GM21423 (cell line): ENCODE data around the gene SPEG.

Experiments
- ATAC-seq: cut with Tn5 transposase; IDR thresholded peaks from one replicate; pipeline ENCODE4 v1.9.1; 2021; ENCODE audit warnings: mild to moderate bottlenecking, moderate library complexity; ENCODE audit not compliant: unreplicated experiment

Gene SPEG

DNA sequence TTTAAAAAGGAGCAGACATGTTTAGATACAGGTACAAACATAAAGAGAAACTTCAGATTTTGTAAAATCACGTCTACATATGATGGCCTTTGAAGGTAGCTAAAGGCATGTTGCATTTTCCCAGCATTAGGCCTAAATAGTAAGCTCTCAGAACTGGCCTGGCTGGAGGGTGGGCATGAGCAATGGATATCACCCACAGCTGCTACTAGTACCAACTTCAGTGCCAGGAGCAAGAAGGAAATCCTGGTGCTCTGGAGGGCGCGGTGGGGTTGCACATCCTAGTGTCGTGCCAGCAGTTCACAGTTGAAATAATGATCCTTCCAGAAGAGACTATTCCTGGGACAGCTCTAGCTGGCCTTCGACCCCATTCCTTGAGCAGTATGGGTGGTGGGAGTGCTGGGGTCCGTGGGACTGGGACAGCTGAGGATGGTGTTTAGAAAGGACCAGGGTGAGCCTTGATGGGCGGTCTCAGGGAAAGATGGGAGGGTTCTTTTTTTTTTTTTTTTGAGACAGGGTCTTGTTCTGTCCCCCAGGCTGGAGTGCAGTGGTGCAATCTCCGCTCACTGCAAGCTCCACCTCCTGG is 11.6 kb upstream of the SPEG start:
- ATAC-seq, result no peak

DNA sequence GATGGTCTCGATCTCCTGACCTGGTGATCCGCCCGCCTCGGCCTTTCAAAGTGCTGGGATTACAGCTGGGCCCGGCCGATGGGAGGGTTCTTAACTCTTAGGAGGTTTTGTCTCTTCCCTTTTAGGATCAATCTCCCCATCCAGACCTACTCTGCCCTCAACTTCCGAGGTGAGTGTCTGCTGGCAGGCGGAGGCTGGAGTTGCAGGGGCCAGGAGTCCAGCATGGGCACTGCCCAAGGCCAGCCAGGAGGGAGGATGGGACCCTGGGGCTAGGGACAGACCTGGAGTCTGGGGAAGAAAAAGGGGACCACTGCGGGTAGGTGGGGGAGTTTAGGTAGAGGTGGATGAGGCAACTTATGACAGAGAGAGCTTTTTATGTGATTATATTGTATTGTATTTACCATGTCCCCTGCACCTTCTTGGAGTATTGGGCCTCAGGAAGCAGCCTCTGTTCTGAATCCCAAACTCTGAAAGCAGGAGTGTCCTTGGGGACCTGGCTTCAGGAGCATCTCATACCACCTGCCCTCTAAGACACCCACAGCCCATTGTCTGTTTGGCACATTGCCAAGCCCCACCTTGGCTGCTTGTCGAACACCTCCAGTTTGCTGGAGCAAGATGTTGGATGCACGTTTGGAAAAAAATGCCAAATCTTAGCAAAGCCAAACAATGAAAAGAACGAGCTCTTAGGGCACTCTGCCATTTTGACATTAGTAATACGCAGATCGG is 10.8 kb upstream of the SPEG start:
- no peak for ATAC-seq

GRCh38 chr2:219425238-219426067 is 9.2 kb upstream of the SPEG start:
- ATAC-seq, result no peak

DNA sequence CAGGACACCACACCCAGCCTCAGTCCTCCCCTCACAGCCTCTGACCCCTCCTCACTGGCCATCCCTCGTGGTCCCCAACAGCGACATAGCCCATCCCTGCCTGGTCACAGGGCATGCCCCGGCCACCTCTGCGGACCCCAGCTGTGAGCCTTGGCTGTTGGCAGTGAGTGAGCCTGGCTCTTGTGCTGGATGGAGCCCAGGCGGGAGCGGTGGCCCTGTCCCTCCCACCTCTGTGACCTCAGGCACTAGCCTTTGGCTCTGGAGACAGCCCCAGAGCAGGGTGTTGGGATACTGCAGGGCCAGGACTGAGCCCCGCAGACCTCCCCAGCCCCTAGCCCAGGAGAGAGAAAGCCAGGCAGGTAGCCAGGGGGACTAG is 8.6 kb upstream of the SPEG start:
- ATAC-seq, result no peak

DNA sequence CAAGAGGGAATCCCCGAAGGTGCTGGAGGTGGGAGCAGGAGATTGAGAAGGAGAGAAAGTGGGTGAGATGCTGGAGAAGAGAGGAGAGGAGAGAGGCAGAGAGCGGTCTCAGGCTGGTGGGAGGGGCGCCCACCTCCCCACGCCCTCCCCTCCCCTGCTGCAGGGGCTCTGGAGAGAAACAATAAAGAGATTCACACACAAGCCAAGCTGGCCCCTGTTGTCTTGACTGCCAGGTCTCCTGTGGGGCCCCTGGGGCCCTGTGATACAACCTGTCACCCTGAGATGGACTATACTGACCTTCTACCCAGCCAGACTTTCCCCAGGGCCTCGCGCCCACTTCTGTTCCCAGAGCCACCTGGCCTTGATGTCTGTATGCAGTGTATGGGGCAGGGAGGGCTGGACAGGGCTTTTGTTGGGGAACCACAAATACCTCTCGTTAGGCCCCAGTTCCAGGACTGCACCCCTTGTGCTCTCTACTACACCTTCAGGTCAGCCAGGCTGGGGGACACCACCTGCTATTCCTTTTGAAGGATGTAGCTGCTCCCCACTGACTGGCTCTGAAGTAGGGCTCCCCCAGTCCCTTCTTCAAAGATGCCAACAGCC is 8.0 kb upstream of the SPEG start:
- no peak for ATAC-seq

DNA sequence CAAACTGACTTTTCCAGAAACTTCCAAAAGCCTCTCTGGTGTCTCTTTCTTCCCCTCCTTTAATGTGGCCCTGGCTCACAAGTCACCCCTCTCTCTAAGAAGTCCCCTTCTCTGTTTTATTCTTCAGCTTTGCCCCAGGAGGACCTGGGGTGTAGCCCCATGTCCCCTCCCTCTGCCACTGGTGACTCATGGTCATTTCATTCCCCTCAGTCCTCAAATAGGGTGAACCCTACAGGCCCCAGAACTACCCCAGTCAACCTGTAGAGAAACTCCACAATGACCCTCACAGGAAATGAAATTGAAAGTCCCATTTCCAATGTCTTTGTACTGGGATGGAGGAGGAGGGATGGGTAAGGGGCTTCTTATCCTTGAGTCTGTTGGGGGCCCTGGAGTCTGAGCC is 6.2 kb upstream of the SPEG start:
- no peak for ATAC-seq

DNA sequence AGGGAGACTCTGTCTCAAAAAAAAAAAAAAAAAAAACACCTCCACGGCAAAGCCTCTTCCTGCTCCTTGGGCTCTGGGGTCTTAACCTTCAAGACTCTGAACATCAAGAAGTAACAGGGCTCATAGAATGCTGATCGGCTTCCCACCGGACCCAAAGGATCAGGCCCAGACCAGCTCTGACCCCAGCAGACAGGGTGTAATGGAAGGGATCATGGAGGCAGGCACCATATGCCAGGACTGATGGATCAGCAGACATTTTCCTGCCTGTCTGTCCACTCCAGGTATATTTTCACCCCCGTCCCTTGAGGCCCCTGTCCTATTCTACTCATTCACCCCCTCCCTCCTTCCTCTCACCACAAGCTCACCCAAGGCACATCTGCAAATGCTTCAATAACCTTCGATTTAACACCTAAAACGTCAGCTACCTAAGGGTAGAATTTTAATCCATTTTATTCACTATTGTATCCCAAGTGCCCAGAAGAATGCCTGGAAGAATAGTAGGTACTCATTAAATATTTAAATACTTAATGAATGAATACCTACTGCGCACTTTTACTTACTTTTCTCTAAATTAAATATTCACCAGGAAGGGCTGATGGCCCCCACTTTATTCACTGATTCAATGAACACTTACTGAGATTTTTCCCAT is 4.6 kb upstream of the SPEG start:
- no peak for ATAC-seq

DNA sequence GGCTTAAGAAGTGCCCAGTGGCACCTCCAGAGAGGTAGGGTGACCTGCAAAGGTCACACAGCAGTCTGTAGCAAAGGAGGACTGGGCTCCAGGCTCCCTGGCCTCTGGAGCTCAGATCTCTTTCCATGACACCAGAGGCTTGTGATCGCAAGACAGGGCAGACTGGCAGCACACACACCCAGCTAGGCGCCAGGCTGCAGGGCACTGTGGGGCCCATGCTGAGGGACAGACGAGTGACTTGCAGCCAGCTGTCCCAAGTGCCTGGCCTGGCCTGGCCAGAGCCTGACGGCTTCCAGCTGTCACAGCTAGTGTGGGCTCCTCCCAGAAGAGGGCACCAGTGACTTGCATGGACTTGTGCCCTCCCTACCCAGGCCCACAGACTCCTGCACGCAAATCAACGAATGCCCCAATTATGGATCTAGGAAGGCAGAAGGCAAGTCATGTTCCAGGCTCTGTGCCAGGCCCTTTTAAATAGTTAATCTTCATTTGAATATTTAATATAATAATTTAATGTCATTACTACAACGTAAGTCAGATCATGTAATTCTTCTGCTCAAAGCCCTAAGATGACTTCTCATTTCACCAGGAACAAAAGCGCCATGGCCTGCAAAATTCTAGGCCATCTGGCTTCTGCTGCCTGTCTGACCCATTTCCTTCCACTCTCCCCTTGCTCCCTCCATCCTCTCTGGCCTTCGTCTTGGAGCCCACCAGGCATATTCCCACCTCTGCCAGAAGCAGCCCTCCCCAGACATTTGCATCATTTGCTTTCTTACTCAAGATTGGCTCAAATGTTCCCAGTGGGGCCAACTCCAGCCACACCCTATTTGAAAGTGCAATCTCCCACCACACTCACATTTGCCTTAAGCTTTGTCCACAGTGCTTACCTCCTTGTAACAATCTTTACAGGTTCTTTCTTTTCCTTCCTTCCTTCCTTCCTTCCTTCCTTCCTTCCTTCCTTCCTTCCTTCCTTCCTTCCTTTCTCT is 3.7 kb upstream of the SPEG start:
- ATAC-seq, result no peak

DNA sequence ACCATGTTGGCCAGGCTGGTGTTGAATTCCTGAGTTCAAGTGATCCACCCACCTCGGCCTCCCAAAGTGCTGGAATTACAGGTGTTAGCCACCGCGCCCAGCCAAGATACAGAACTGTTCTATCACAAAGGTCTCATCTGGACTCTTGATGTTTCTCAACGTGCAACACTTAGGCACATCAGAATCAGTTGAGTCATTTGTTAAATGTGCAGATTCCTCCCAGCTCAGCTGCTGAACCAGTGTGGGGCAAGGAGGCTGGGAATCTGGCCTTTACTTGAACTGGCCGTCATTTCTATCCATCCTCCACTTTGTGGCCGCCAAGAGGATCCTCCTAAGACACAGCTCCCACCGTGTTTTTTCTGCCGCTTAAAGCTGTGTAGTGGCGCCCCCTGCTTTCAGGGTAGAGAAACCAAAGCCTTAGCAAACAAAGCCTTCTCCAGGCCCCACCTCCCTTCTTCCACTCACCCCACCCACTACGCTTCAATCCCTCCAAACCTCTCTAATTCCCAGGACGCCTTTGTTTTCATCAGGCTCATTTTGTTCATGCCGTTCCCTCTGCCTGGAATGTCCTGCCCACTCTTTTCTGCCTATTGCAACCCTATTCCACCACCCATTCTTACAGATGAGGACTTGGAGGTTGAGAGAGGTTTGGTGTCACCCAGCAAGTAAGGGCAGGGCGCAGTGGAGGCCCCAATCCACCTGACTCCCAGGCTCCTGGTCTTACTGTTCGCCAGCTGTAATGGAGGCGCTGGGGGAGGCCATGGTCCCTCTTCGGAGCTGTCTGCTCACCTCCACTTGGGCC is 776 bp upstream of the SPEG start:
- no peak for ATAC-seq

- no peak for ATAC-seq
Measured at GRCh38 chr2:219434468-219434717, 250 bp upstream of the SPEG start.

DNA sequence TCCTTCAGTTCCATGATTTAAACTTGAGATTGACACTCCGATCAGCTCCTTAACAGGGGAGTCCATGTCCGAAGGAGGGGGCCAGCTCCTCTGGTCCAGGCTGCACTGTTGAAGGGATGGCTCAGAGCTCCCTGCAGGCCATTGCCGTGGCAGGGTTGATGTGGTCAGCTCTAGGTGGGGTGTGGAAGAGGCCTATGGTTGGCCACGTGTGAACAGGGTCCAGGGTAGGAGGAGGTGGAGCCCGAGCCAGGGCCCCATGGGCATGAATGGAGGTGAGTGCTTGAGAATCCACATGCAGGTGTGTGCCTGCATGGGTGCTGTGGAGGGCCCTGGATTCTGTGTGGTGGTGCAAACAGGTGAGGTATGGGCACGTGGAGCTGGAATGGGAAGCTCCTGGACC is 1.1 kb downstream of the SPEG start:
- no peak for ATAC-seq

- ATAC-seq, result no peak
Measured at GRCh38 chr2:219436491-219436890, 1.8 kb downstream of the SPEG start.

- ATAC-seq, result no peak
Measured at GRCh38 chr2:219437141-219437540, 2.5 kb downstream of the SPEG start.

- no peak for ATAC-seq
Measured at GRCh38 chr2:219437690-219438206, 3.1 kb downstream of the SPEG start.

DNA sequence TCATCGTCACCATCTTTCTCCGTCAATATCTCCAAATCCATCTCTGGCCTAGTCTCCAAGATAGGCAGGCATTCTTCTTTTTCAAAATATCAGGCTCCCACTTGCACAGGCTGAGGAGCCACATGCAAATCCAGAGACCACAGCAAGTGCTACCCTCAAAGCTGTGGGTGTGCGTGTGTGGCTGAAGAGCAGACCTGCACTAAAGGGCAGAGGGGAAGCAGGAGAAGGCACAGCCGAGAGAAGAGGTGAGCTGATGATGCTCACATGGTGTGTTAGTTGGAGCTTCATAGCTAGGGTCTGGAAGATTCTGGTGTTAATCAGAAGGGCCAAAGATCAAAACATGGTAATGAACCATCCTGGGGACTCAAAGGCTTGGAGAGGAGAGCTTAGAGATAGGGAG is 3.8 kb downstream of the SPEG start:
- no peak for ATAC-seq

GRCh38 chr2:219439506-219439905 is 4.9 kb downstream of the SPEG start:
- no peak for ATAC-seq

- no peak for ATAC-seq
Measured at GRCh38 chr2:219440388-219441256, 6.0 kb downstream of the SPEG start.
